Measurements from ENCODE around the gene OR2B2. TPM values are rescaled to one million over a fixed set of nuclear protein-coding genes. Genes with fewer than 3 reads are reported as not detected.
"Not testable (repeated sequence)": the region's sequence is repeated elsewhere in the genome, so short reads cannot be mapped to it uniquely, and the experiment has no call there.

The OR2B2 gene
- not detected for total RNA-seq

DNA sequence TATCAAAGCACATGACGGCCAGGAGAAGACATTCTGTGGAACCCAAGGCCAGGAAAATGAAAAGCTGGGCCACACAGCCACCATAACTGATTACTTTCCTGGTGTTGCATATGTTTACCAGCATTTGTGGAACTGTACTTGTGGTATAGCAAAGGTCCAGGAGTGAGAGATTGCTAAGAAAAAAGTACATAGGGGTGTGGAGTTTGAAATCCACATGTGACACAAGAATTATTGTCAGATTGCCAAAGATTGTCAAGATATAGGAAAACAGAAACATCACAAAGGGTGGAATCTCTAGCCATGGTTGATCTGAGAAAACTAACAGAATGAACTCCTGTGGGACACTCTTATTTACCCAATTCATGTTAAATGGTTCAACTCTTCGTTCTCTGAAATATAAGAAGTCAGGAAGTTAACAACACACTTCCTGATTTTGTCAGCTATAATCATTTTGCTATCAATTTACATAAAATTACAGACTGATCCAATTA is at the start of gene OR2B2:
OR2B2 (minus strand) TSS at position 441 of the 491 bp plus-strand sequence; CDS start at position 364, 77 bp downstream.
- intact Hi-C loops (cut with micrococcal nuclease) = no loop called here
- Mint-ChIP-seq H3K27ac (no peak within 1 kb of the TSS), H3K4me1 (ENCODE audit: low read depth) (no peaks in the 10 kb centered on the region), H3K27me3 (peaks cover 13% of the 10 kb centered on the region), H3K36me3 (ENCODE audit: low read depth) (no peaks in the 10 kb centered on the region), H3K9me3 (no peaks in the 10 kb centered on the region), H3K4me3 (no peak within 1 kb of the TSS)
- TF ChIP-seq, protein P1, sequence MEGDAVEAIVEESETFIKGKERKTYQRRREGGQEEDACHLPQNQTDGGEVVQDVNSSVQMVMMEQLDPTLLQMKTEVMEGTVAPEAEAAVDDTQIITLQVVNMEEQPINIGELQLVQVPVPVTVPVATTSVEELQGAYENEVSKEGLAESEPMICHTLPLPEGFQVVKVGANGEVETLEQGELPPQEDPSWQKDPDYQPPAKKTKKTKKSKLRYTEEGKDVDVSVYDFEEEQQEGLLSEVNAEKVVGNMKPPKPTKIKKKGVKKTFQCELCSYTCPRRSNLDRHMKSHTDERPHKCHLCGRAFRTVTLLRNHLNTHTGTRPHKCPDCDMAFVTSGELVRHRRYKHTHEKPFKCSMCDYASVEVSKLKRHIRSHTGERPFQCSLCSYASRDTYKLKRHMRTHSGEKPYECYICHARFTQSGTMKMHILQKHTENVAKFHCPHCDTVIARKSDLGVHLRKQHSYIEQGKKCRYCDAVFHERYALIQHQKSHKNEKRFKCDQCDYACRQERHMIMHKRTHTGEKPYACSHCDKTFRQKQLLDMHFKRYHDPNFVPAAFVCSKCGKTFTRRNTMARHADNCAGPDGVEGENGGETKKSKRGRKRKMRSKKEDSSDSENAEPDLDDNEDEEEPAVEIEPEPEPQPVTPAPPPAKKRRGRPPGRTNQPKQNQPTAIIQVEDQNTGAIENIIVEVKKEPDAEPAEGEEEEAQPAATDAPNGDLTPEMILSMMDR (IDR thresholded peaks at IDR 0.05) = no peak
- DNase-seq (no peak), ATAC-seq (no peak)
- ChIA-PET POLR2A (no interaction called here), CTCF (no interaction called here)

DNA sequence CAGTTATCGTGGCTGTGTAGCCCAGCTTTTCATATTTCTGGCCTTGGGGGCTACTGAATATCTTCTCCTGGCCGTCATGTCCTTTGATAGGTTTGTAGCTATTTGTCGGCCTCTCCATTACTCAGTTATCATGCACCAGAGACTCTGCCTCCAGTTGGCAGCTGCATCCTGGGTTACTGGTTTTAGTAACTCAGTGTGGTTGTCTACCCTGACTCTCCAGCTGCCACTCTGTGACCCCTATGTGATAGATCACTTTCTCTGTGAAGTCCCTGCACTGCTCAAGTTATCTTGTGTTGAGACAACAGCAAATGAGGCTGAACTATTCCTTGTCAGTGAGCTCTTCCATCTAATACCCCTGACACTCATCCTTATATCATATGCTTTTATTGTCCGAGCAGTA is 45.3 kb upstream of the OR2B2 start:
- ChIA-PET CTCF (no interaction called here), POLR2A (interaction anchor here (1.0 kb wide), 1 partner anchor 20 kb away, joined by 3 read pairs; no protein-coding TSS in a partner anchor)
- Mint-ChIP-seq H3K27me3 (peaks cover 30% of the 10 kb centered on the region), H3K9me3 (no peaks in the 10 kb centered on the region), H3K36me3 (ENCODE audit: low read depth) (no peaks in the 10 kb centered on the region), H3K4me3 (no peak overlapping the region), H3K4me1 (ENCODE audit: low read depth) (no peaks in the 10 kb centered on the region), H3K27ac (no peak overlapping the region)
- intact Hi-C loops (cut with micrococcal nuclease) = no loop called here
- TF ChIP-seq, protein P1 (IDR thresholded peaks at IDR 0.05) = no peak
- DNase-seq (no peak), ATAC-seq (no peak)

DNA sequence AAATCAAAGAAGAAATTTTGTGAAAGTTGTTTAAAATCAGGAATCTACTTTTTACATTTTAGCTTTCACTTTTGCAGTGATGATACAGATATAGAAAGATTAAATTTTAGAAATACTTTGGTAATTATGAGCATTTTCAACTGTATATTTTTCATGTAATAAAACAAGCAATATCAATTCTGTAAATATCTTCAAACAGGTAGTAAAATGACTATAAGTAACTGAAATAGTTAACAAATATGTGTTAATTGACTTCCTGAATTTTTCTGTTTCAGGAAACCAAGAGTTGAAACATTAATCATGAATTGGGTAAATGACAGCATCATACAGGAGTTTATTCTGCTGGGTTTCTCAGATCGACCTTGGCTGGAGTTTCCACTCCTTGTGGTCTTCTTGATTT is 44.7 kb upstream of the OR2B2 start, which contains the start of gene OR2B6:
OR2B6 (plus strand) TSS at position 301 of the 400 bp plus-strand sequence; CDS start at position 301, 0 bp downstream.
- intact Hi-C loops (cut with micrococcal nuclease) = no loop called here
- no peaks in the 10 kb centered on the region for H3K9me3 Mint-ChIP-seq
- TF ChIP-seq, protein P1 (IDR thresholded peaks at IDR 0.05) = no peak
- ATAC-seq (no peak), DNase-seq (no peak)
- H3K4me1 Mint-ChIP-seq (ENCODE audit: low read depth) = no peaks in the 10 kb centered on the region
- peaks cover 33% of the 10 kb centered on the region for H3K27me3 Mint-ChIP-seq
- H3K27ac Mint-ChIP-seq = no peak within 1 kb of the TSS
- ChIA-PET CTCF (no interaction called here), POLR2A (no interaction called here)
- H3K36me3 Mint-ChIP-seq (ENCODE audit: low read depth) = no peaks in the 10 kb centered on the region
- no peak within 1 kb of the TSS for H3K4me3 Mint-ChIP-seq

GRCh38 chr6:27951040-27951439 is 38.8 kb upstream of the OR2B2 start:
- TF ChIP-seq, protein P1 (IDR thresholded peaks at IDR 0.05) = no peak
- H3K36me3 Mint-ChIP-seq (ENCODE audit: low read depth) = no peaks in the 10 kb centered on the region
- H3K4me1 Mint-ChIP-seq (ENCODE audit: low read depth) = no peaks in the 10 kb centered on the region
- ChIA-PET CTCF (no interaction called here), POLR2A (no interaction called here)
- H3K27ac Mint-ChIP-seq = no peak overlapping the region
- H3K27me3 Mint-ChIP-seq = peaks cover 28% of the 10 kb centered on the region
- H3K9me3 Mint-ChIP-seq = peaks cover 4% of the 10 kb centered on the region
- ATAC-seq (no peak), DNase-seq (no peak)
- no peak overlapping the region for H3K4me3 Mint-ChIP-seq
- intact Hi-C loops (cut with micrococcal nuclease) = no loop called here

DNA sequence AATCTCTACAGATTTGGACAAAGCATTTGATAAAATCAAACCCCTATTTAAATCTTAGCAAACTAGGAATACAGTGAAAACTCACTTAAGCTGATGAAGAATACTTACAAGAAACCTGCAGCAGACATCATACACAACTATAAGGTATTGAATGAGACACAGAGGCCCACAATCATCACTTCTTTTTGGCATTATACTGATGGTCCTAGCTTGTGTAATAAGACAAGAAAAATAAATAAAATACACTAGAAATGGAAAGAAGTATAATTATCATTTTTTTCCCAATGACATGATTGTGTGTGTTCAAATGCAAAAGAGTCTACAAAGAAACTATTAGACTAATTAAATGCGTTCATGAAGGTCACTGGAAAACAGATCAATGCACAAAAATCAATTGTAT is 36.0 kb upstream of the OR2B2 start:
- Mint-ChIP-seq H3K9me3 (peaks cover 4% of the 10 kb centered on the region), H3K27ac (no peak overlapping the region), H3K36me3 (ENCODE audit: low read depth) (no peaks in the 10 kb centered on the region), H3K4me3 (no peak overlapping the region), H3K27me3 (peaks cover 21% of the 10 kb centered on the region), H3K4me1 (ENCODE audit: low read depth) (no peaks in the 10 kb centered on the region)
- DNase-seq = no peak
- ChIA-PET POLR2A (no interaction called here), CTCF (no interaction called here)
- ATAC-seq = no peak
- TF ChIP-seq, protein P1 (IDR thresholded peaks at IDR 0.05) = no peak
- intact Hi-C loops (cut with micrococcal nuclease) = no loop called here

GRCh38 chr6:27943072-27943471 is 30.9 kb upstream of the OR2B2 start:
- H3K4me1 Mint-ChIP-seq (ENCODE audit: low read depth); POLR2A ChIA-PET; H3K9me3 Mint-ChIP-seq; H3K4me3 Mint-ChIP-seq; ATAC-seq; intact Hi-C loops (cut with micrococcal nuclease); DNase-seq; H3K36me3 Mint-ChIP-seq (ENCODE audit: low read depth); CTCF ChIA-PET; H3K27ac Mint-ChIP-seq: not testable (repeated sequence)
- H3K27me3 Mint-ChIP-seq = peaks cover 34% of the 10 kb centered on the region

Data from activated CD8-positive, alpha-beta T cell treated with anti-CD3 and anti-CD28 coated beads for 36 hours (primary cell).